Measurements from ENCODE around the gene MDC1. TPM values are rescaled to one million over a fixed set of nuclear protein-coding genes. Genes with fewer than 3 reads are reported as not detected.
"Not testable (repeated sequence)": the region's sequence is repeated elsewhere in the genome, so short reads cannot be mapped to it uniquely, and the experiment has no call there.

MDC1 gene, protein sequence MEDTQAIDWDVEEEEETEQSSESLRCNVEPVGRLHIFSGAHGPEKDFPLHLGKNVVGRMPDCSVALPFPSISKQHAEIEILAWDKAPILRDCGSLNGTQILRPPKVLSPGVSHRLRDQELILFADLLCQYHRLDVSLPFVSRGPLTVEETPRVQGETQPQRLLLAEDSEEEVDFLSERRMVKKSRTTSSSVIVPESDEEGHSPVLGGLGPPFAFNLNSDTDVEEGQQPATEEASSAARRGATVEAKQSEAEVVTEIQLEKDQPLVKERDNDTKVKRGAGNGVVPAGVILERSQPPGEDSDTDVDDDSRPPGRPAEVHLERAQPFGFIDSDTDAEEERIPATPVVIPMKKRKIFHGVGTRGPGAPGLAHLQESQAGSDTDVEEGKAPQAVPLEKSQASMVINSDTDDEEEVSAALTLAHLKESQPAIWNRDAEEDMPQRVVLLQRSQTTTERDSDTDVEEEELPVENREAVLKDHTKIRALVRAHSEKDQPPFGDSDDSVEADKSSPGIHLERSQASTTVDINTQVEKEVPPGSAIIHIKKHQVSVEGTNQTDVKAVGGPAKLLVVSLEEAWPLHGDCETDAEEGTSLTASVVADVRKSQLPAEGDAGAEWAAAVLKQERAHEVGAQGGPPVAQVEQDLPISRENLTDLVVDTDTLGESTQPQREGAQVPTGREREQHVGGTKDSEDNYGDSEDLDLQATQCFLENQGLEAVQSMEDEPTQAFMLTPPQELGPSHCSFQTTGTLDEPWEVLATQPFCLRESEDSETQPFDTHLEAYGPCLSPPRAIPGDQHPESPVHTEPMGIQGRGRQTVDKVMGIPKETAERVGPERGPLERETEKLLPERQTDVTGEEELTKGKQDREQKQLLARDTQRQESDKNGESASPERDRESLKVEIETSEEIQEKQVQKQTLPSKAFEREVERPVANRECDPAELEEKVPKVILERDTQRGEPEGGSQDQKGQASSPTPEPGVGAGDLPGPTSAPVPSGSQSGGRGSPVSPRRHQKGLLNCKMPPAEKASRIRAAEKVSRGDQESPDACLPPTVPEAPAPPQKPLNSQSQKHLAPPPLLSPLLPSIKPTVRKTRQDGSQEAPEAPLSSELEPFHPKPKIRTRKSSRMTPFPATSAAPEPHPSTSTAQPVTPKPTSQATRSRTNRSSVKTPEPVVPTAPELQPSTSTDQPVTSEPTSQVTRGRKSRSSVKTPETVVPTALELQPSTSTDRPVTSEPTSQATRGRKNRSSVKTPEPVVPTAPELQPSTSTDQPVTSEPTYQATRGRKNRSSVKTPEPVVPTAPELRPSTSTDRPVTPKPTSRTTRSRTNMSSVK (N-terminal part only)
- 1 to 10 TPM; 2.4 to 7.4 (median 7.0) TPM for total RNA-seq

- Histone ChIP-seq H3K9me3 (no peaks in the 10 kb centered on the region), H3K4me1 (peaks cover 25 to 57% (median 33%) of the 10 kb centered on the region in 3 donors), H3K27ac (peak within 1 kb of the TSS; percentile 90 to 96 (median 96)), H3K4me3 (peak within 1 kb of the TSS; percentile 46 to 73 (median 66)), H3K27me3 (no peaks in the 10 kb centered on the region), H3K36me3 (peaks cover 0 to 31% (median 2%) of the 10 kb centered on the region in 3 donors)
- peak in 3 of 4 donors; percentile 70 to 88 (median 73) for TF ChIP-seq POLR2A (IDR thresholded peaks at IDR 0.05)
- TF ChIP-seq CTCF (IDR thresholded peaks at IDR 0.05): peak in 5 of 6 experiments; percentile 13 to 65 (median 51)
- peak; percentile 98 for DNase-seq
- intact Hi-C loops (cut with DNase I): no loop called here
- WGBS, 2 donors: 0 to 1% methylated on average over 14 to 22 of the region's 48 CpGs
Observed at GRCh38 chr6:30717129-30717844, at the start of gene MDC1. TSS of gene MDC1 (minus strand) at chr6:30717281. CDS start at chr6:30715175, 2,106 bp downstream.

- WGBS, 2 donors: 86 to 89% methylated on average over 6 of the region's 6 CpGs
- H3K36me3 ChIP-seq: no peaks in the 10 kb centered on the region
Observed at GRCh38 chr6:30766461-30767157, 49.5 kb upstream of the MDC1 start.

GRCh38 chr6:30765495-30765894 is 48.4 kb upstream of the MDC1 start:
- DNase-seq; H3K4me3 ChIP-seq; H3K9me3 ChIP-seq; H3K36me3 ChIP-seq; intact Hi-C loops (cut with DNase I); H3K27ac ChIP-seq; H3K27me3 ChIP-seq: not testable (repeated sequence)
- 53 to 61% methylated on average over 1 of the region's 1 CpG for WGBS, 2 donors
- H3K4me1 ChIP-seq: peaks cover 0 to 60% (median 35%) of the 10 kb centered on the region in 3 donors

More at GRCh38 chr6:30766461-30767157, 49.5 kb upstream of the MDC1 start:
- Histone ChIP-seq H3K9me3 (no peaks in the 10 kb centered on the region), H3K27me3 (no peaks in the 10 kb centered on the region), H3K27ac (no peak overlapping the region), H3K4me1 (peaks cover 0 to 49% (median 29%) of the 10 kb centered on the region in 3 donors), H3K4me3 (no peak overlapping the region)
- DNase-seq: no peak
- intact Hi-C loops (cut with DNase I): no loop called here
- no peak for TF ChIP-seq CTCF (IDR thresholded peaks at IDR 0.05)
- TF ChIP-seq POLR2A (IDR thresholded peaks at IDR 0.05): no peak

DNA sequence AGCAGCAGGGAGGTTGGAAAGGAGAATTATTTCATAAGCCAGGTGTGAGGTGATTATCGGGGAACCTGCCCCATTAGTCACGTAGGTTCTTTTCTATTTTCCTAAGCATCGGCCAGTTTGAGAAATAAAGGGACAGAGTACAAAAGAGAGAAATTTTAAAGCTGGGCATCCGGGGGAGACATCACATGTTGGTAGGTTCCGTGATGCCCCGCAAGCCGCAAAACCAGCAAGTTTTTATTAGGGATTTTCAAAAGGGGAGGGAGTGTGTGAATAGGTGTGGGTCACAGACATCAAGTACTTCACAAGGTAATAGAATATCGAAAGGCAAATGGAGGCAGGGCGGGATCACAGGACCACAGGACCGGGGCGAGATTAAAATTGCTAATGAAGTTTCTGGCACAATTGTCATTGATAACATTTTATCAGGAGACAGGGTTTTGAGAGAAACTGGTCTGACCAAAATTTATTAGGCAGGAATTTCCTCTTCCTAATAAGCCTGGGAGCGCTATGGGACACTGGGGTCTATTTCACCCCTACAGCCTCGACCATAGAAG is 47.5 kb upstream of the MDC1 start:
- H3K27me3 ChIP-seq; H3K36me3 ChIP-seq; H3K4me3 ChIP-seq; H3K9me3 ChIP-seq; DNase-seq; intact Hi-C loops (cut with DNase I): not testable (repeated sequence)
- 52 to 53% methylated on average over 13 of the region's 13 CpGs for WGBS, 2 donors
- Histone ChIP-seq H3K4me1 (peaks cover 0 to 60% (median 29%) of the 10 kb centered on the region in 3 donors), H3K27ac (peak overlapping the region; percentile 55 to 65 (median 58))

All from esophagus squamous epithelium (tissue), 5 donors.